Activated effector memory CD4-positive, alpha-beta T cell treated with anti-CD3 and anti-CD28 coated beads, Interleukin-2, amount 50 U/mL, for 16 hours (primary cell): ENCODE measurements around the gene BLTP2.

Experiments
- DNase-seq: peaks from one replicate; pipeline ENCODE4 v3.0.0-alpha.2; 2020

The BLTP2 gene

DNA sequence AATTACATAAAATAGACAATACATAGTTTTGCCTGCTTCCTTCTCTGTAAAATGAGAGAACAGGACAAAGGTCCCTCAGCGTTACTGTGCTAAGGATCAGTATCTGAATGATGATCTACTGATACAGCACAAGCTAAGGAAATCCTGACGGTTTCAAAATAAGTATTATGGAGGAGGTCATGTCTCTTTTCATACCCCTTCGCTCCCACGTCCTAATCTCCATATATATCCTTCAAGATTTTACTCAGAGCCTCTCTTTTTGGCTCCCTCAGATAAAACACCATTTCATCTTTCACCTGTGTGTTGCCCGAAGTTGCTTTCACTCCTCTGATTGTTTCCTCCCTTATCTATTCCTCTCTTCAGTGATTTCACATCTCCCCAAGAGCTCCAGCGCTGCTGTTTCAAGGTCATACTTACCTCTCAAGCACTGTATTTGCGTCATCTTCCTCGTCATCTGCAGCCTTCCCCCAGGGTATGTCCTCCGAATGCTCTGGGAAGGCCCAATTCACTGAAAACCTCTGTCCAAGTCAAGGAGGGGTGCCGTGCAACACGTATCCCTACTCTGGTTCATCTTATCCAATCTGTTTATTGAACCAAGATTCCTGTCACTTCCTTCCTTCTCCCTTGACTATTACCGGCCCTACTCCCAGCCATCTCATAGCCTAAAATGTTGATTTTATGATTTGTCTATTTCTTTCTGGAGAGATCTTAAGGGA is 1.2 kb upstream of the BLTP2 start:
- no peak for DNase-seq

DNA sequence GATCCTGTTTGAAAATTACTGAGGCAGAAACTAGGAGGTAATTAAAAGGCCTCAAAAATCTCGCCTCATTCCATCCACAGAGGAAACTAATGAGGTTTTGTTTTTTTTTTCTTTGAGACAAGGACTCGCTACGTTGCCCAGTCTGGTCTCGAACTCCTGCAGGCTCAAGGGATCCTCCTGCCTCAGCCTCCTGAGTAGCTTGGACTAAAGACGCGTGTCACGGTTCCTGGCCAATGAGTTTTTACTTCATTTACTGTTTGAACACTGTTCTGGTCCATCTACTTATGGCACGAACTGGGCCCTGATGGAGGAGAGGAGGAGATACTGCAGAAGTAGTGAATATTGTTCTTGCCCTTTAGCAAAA is 600 bp upstream of the BLTP2 start:
- no peak for DNase-seq

DNA sequence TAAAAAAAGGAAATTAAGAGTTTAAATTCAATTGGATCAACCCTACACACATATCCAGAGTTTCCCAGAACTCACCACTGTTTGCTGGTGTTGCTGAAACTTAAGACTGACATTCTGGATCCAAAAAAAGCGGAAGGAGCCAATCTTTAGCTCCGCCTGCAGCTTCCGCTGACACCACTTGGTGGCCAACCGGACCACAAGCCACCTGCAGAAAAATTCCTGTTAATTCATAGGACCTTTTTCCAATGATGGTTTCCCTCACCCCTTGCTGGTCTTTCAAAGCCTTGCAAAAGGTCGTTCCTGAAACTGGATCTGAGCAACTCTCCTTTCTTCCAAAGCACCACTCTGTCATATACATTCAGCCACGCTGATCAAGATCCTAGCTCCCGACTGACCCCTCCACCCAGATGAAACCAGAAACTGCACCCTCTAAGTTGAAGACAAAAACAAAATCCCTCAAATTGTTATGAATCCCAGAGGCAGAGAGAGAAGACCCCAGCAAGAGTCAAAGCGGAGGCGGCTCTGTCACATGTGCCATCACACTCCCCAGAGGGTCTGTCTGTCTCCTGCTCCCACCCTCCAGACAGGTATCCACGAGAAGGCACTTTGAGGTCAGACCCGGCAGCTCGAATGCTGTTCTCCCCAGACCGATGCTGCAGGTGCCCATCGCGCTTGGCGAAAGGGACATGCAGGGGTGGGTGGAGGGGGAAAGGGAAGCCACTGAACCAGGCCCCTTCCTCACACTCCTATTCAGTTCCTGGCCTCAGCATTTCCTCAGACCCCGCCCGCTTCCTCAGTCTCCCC is 773 bp downstream of the BLTP2 start:
- peak; percentile 71 for DNase-seq

DNA sequence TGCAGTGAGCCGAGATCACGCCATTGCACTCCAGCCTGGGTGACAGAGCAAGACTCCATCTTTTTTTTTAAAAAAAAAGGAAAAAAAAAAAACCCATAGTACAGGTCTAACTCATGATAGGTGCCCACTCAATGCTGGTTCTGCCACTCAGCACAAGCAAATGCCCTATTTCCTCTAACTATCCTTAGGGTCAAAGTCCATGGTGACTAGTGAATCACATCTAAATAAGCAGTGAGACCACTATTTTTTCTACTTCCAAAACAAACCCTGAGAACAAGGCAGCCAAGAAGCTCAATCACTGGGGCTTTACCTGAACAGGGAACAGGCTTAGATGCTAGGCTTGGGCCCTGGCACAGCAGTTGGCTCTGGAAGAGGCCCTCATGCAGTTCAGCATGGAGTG is 3.4 kb downstream of the BLTP2 start:
- no peak for DNase-seq

DNA sequence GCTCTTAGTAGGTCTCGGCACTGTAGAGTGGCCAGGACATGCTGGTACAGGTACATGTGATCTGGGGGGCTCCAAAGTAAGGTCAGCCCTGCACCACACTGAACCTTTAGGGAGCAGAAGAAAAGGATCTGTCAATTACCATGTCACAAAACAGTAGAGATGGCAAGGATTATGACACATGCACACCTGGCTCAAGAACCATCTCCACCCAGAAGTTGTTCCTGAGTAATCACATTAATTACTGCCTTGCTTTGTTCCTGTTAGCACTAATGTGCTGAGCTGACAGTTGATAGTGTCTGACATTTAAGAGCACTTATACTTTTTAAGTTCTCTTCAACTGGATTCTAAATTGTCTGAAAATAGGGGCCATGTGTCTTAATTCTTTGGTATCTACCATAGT is 9.5 kb downstream of the BLTP2 start:
- DNase-seq, result peak; percentile 34

DNA sequence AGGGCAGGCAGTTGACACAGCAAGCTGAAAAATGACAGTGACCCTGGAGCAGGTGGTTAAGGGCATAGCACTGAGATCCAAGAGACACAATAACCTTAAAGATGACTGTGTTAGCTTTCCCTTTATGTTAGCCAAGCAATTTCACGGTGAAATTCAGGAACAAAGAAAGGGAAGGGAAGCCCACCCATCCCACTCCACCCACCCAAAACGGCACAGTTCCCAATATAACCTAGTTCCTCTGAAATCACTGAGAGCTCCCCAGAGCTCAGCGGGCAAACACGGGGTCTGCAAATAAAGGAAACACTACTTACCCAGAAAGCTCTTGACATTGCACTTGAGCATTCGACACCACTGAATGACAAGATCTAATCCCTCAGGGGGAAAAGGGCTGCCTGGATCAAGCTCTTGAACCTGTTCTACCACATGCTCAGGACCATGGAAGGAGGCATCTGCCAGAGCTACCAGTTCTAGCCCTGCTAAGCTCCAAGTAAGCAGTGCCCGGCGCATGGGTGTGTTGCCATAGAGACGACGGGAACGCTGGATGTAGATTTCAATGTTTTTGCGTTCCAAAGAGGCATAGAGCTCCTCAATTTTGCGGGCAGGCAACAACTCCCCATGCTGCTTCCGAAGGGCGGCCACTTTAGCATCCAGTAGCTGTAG is 10.6 kb downstream of the BLTP2 start:
- peak; percentile 10 for DNase-seq

DNA sequence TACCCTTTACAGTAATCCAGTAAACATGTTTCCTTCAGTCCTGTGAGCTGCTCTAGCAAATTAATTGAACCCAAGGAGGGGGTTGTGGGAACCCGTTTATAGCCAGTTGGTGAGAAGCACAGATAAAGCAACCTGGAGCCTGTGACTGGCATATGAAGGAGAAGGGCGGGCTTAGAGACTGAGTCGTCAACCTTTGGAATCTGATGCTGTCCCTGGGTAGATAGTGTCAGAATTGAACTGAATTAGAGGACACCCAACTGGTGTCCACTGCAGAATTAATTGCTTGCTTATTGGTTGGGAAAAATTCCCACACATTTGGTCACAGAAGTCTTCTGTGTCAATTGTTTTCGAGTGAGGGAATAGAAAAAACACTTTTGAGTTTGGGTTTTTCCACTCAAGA is 18.1 kb downstream of the BLTP2 start:
- DNase-seq, result peak; percentile 24

DNA sequence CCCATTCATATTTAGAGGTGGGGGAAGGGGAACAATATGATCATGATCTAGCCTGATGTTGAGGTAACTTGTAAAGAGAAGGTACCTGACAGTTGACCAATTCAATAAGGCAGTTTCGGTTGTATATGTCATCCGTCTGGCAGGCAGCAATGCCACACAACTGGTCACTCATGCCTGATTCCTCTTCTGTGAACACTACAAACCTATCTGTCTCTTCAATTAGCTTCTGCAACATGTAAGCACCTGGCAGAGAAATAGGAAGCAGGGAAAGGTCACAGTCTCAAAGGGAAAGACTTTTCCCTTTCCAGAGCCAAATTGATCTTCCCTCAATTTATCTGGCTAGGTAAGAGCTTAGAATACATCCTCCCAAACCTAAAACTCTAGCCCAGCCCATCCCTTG is 20.8 kb downstream of the BLTP2 start:
- no peak for DNase-seq

DNA sequence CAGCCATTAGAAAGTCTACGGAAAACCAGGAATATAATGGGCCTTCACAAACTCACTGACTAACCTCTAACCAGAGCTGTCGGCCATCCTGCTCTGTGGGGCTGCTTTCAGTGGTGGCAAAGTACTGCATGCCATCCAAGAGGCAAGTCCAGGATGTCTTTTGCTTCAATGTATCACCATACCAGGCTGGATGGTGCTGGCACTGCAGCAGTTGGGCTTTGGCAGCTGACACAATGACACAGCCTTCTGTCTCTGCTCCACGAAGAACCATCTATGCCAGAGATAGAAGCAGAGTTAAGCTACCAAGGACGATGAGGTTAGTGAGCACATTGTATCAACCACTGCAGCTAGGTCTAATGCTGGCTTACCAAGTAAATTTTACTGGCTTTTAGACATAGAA is 21.3 kb downstream of the BLTP2 start:
- peak; percentile 30 for DNase-seq

DNA sequence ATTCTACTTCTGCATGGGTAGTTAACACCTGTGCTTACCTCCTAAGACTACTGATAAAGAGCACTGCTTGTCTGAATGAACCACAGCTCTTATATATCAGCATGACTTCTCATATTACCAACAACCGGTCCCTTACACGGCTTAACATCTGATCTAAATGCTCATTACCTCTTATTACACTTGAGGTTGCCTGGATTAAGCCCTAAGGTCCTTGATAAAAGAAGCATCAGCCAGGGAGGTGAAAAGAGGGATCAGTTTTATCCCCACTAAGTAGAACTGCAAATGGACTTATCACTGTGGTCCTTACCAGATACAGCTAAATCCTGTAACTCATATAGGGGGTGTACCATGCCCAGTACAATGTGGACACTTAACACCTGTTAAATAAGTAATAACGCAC is 22.8 kb downstream of the BLTP2 start:
- no peak for DNase-seq

DNA sequence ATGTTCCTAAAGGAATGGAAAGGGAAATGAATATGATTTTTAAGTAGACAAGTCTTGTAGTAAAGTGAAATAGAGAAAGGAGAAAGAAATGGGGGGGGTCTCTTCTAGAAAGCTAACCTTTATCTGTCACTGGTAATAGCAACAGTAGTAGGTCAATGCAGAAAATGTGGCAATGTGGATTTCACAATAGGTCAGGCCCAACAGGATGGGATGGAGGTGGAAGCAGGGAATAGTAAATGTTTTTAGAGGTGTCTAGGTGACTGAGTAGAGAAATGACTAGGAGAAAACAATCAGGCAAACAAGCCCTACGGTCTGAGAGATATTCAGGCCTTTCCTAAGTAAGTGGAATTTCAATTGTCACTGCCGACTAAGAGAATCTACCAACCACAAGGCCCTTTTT is 24.9 kb downstream of the BLTP2 start:
- no peak for DNase-seq

DNA sequence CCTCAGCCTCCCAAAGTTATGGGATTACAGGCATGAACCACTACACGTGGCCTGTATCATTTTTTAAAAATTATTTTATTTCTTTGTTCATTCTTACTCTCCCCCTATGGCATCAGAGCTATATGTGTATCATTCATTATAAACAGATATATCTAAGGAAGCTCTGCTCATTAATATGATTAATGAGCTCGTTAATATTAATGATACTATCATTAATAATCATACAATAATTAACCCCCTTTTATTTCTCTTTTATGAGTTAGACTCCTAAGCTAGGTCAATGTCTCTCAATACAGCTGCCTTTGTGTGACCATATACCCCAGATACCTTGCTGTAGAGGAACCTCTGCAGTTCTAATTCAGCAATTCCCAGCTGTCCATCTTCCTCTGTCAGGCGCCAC is 26.5 kb downstream of the BLTP2 start:
- DNase-seq, result no peak

DNA sequence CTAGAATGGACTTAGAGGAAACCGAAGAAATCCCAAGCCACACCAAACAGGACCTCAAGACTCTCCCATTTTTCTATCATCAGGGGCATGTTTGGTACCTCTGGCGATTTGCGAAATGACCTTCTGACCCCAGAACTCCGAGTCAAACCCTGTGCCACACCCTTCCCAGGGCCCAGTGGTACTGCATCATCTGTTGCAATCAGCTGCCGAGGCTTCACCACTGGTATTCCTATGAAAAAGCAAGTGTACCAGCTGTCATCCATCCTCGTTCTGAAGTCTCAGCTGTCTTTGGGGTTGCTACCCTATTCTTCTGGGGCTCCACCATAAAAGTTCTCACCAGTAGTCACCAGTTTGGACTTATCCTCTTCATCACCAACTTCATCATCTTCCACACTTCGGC is 28.7 kb downstream of the BLTP2 start:
- peak; percentile 28 for DNase-seq

DNA sequence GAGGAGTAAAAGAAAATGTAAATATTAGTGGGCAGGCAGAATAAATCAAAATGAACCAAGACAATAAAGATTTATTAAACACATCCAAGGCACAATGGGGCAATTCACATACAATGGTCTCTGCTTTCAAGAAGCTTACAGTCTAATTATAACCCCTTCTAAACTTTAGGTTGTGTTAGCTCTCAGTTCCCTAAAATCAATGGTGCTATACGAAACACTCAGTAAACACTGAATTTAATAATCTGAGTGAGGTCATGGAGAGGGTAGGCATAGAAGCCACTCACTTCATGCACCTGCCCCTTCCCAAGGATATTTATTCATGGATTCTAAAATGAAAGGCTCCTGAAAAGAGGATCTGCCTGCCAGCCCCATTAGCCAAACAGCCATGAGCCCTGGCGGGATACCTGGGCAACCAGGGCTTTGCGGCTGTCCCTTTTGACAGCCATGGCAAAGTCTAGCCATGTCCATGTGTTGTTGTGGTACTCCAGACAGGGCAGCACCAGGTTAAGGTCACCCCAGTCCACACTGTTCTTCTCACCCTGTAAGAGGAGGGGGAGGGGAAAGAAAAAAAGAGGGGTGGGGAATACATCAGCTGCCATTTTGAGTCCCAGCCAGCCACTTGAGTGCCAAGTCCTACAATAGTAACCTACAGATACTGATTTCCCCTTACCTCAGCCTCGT is 29.6 kb downstream of the BLTP2 start:
- peak; percentile 10 for DNase-seq

DNA sequence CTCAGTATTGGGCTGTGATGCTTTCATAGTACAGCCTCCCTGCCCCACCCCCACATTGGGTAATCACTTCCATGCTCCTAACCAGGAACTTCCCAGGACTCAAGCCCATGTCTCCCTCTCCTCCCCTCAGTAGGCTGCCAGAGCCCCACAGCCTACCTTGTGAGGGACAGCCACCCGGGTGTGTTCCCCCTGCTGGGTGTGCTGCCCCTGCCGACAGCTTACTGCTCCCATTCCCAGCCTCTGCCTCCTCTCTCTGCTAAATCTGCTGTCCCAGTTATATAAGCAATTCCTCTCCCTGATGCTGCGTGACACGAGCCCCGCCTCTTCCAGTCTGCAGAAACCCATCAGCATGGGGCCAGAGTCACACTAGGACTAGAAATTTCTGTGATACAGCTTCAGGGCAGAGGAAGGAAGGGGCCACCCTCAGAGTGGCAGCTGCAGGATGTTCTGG is 31.0 kb downstream of the BLTP2 start, which contains the start of gene RSKR:
Gene RSKR, minus strand, starts transcription at position 255 of the 451 bp plus-strand sequence. Its CDS starts 24 bp downstream, at position 231.
- peak; percentile 50 for DNase-seq

DNA sequence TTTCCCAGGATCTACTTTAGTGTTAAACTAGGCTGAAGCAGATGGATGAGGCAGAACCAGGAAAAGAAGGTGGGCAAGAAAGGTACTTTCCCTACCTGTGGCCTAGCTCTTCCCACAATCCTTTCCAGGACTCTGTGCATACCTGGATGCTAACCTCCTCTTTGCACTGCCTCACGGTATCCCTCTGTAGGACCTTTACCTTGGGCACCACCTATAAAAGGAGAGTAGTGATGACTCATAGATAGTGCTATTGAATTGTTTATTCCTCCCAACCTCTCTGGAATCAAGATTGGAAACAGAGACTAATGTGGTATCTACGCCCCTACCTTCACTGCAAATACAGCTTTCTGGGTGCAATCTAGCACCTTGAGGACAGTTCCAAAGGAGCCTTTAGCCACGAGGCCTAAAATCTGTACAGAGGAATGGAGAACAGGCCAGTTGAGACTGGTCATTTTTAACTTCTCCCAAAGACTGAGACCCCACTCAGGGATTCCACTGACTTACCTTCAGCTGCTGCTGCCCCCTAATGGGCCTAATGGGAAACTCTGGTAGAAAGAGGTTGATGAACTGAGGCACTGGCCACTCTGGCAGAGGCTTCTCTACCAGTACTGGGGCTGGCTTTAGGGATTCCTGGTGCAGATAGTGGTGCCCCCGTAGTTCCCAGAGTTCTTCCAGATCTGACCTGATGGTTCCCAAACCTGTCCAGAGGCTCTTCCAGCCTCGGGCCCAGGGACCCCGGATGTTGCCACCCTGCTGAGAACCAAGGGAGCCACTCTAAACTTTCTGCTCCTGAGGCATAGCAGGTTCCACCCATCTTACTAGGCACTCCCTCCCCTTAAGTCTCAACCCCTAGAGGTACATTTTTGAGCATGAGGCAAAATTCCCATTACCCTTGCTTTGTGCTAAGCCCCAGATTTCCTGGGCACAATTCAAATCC is 31.8 kb downstream of the BLTP2 start:
- peak; percentile 73 for DNase-seq

DNA sequence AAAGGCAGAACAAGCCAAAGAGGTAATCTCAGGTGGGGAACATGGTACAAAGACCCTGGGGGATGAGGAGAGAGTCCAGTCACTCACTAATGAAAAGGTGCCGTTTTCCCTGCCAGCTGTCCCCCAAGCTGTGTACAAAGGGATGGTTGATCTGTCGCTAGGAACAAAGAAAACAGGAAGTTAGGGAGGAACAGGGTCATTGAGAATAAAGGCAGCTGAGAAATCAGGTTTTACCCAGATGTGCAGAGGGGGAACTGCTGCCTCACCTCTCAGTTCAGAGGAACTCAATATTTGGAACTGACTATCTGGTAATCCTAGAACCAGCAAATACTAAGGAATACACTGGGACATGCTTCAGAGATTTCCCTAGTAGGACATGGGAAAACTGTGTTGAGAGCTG is 32.4 kb downstream of the BLTP2 start:
- peak; percentile 3 for DNase-seq

DNA sequence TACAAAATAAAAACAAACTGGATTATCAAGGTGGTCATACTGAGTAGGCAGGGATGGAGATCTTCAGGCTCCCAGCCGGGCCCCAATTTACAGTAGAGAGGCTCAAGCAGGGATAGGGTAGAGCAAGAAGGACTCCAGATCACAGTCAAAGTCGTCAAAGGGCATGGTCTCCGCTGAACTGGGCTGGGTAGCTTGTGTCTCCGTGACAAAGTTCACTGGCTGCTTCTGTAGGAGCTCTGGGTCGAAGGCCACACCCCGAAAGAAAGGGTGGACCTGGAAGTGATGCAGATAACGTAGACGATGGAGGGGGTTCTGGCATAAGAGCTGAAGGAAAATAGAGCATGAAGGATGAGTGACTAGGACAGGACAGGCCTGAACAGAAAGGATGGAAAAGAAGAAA is 34.6 kb downstream of the BLTP2 start:
- peak; percentile 27 for DNase-seq

DNA sequence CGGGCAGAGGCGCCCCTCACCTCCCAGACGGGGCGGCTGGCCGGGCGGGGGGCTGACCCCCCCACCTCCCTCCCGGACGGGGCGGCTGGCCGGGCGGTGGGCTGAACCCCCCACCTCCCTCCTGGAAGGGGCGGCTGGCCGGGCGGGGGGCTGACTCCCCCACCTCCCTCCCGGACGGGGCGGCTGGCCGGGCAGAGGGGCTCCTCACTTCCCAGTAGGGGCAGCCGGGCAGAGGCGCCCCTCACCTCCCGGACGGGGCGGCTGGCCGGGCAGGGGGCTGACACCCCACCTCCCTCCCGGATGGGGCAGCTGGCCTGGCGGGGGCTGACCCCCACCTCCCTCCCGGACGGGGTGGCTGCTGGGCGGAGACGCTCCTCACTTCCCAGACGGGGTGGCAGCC is 40.9 kb downstream of the BLTP2 start:
- peak; percentile 4 for DNase-seq

DNA sequence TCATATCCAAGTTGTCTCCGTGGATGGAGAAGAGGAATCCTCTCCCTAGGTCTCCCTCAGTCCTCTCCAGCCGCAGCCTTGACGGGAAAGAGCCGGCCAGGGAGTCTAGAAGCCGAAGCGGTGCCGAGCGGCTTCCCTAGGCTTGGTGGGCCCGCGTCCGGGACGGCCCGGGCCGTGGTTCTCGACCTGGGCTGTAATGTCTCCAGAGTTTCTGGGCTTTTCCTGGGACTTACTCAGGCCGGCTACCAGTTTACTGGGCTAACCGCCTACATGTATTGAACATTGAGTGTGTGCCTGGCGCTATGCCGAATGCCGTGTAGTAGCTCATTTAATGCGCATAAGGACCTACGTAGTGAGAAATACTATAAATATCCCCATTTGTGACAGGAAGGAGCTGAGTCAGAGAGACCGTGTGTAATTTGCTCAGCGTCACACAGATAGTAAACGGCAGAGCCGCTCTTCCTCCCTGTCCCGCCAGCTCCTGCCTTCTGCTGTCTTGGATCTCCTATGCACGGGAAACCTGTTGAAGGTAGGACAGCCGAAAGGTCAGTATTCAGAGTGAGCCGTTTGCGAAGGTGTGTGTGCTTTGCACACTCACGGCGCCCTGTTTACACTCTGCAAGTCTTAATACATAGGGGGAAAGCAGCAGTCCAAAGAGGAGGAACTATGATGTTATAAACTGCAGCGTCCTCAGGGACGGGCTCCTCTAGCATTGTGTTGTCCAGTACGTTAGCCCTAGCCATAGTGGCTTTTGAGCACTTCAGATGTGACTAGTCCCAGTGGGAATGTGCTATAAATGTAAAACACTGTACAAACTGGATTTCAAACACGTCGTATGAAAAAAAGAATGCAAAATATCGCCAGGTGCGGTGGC is 45.4 kb downstream of the BLTP2 start:
- DNase-seq, result peak; percentile 88

DNA sequence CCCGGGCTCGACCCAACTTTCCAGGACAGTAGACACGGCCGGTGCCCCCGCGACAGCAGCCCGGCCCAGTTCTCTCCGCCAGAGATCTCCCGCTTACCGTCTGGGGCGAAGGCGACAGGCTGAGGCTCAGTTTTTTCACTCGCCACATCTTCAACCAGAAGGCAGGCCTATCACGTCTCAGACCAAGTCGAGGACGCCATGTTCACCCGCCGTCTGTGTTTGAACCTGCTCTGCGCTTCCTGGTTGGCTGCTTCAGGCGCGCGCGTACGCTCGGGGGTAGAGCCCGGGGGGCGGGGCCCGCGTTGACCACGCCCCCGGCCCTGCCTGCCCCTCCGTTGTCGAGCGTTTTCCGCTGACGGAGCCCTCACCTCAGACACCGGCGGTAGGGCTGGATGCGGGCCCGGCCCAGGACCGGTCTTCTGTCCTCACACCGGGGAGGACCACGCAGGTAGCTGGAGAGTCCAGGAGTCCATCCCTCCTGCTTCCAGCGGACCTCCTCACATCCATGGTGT is 46.1 kb downstream of the BLTP2 start, which contains the start of gene SPAG5:
Gene SPAG5, minus strand, starts transcription at position 227 of the 512 bp plus-strand sequence. Its CDS starts 79 bp downstream, at position 148.
- peak; percentile 98 for DNase-seq
